ENCODE data around the gene AP1B1. TPM values are rescaled to one million over a fixed set of nuclear protein-coding genes. Genes with fewer than 3 reads are reported as not detected.

Gene AP1B1
- total and polyA plus RNA-seq, 2 donors from 2014 or later, result 50.5 to 82.9 TPM

- Histone ChIP-seq H3K36me3 (ENCODE audit: control insufficient read depth in 2 of 3, insufficient read depth in 3 of 3, low read length in 3 of 3) (peaks cover 0 to 62% (median 40%) of the 10 kb centered on the region in 3 donors), H3K27me3 (ENCODE audit: control insufficient read depth, insufficient read depth, low read length) (no peaks in the 10 kb centered on the region), H3K9ac (ENCODE audit: low read length in 3 of 3) (no peak overlapping the region), H3K4me3 (ENCODE audit: low read length in 3 of 3) (no peak overlapping the region), H3K9me3 (ENCODE audit: control insufficient read depth in 2 of 3, insufficient read depth in 1 of 3, low read length in 3 of 3) (no peaks in the 10 kb centered on the region), H3K4me1 (ENCODE audit: control insufficient read depth in 2 of 3, insufficient read depth in 2 of 3, low read depth in 1 of 3, low read length in 3 of 3) (no peaks in the 10 kb centered on the region), H3K27ac (ENCODE audit: low read depth in 2 of 2, low read length in 2 of 2) (no peak overlapping the region)
- DNase-seq, result no peak
- no peak for TF ChIP-seq CTCF (IDR thresholded peaks at IDR 0.05; ENCODE audit: borderline replicate concordance, extremely low read depth, insufficient read depth)
- intact Hi-C loops (cut with DNase I), result no loop called here
- FAIRE-seq, result no peak
Measured at GRCh38 chr22:29338398-29338797, 50.0 kb downstream of the AP1B1 start.

GRCh38 chr22:29337631-29338284 is 50.6 kb downstream of the AP1B1 start:
- Histone ChIP-seq H3K9ac (ENCODE audit: low read length in 3 of 3) (no peak overlapping the region), H3K27me3 (ENCODE audit: control insufficient read depth, insufficient read depth, low read length) (no peaks in the 10 kb centered on the region), H3K27ac (ENCODE audit: low read depth in 2 of 2, low read length in 2 of 2) (no peak overlapping the region), H3K4me3 (ENCODE audit: low read length in 3 of 3) (no peak overlapping the region), H3K9me3 (ENCODE audit: control insufficient read depth in 2 of 3, insufficient read depth in 1 of 3, low read length in 3 of 3) (no peaks in the 10 kb centered on the region), H3K36me3 (ENCODE audit: control insufficient read depth in 2 of 3, insufficient read depth in 3 of 3, low read length in 3 of 3) (peaks cover 0 to 58% (median 34%) of the 10 kb centered on the region in 3 donors), H3K4me1 (ENCODE audit: control insufficient read depth in 2 of 3, insufficient read depth in 2 of 3, low read depth in 1 of 3, low read length in 3 of 3) (no peaks in the 10 kb centered on the region)
- no peak for DNase-seq
- intact Hi-C loops (cut with DNase I), result no loop called here
- TF ChIP-seq CTCF (IDR thresholded peaks at IDR 0.05; ENCODE audit: borderline replicate concordance, extremely low read depth, insufficient read depth), result no peak
- no peak for FAIRE-seq

GRCh38 chr22:29336751-29337490 is 51.4 kb downstream of the AP1B1 start:
- no peak overlapping the region for H3K9ac ChIP-seq (ENCODE audit: low read length in 3 of 3)
- no peak for TF ChIP-seq CTCF (IDR thresholded peaks at IDR 0.05; ENCODE audit: borderline replicate concordance, extremely low read depth, insufficient read depth)
- no peak for FAIRE-seq

More at GRCh38 chr22:29336751-29337490, 51.4 kb downstream of the AP1B1 start:
- Histone ChIP-seq H3K4me1 (ENCODE audit: control insufficient read depth in 2 of 3, insufficient read depth in 2 of 3, low read depth in 1 of 3, low read length in 3 of 3) (no peaks in the 10 kb centered on the region), H3K9me3 (ENCODE audit: control insufficient read depth in 2 of 3, insufficient read depth in 1 of 3, low read length in 3 of 3) (no peaks in the 10 kb centered on the region), H3K36me3 (ENCODE audit: control insufficient read depth in 2 of 3, insufficient read depth in 3 of 3, low read length in 3 of 3) (peaks cover 0 to 51% (median 31%) of the 10 kb centered on the region in 3 donors), H3K27ac (ENCODE audit: low read depth in 2 of 2, low read length in 2 of 2) (no peak overlapping the region), H3K27me3 (ENCODE audit: control insufficient read depth, insufficient read depth, low read length) (no peaks in the 10 kb centered on the region), H3K4me3 (ENCODE audit: low read length in 3 of 3) (no peak overlapping the region)
- DNase-seq, result no peak
- intact Hi-C loops (cut with DNase I), result no loop called here
